T-cell (primary cell): ENCODE results near the gene UBE3A. TPM values are rescaled to one million over a fixed set of nuclear protein-coding genes. Genes with fewer than 3 reads are reported as not detected.

Experiments
- ATAC-seq, 4 experiments: fragments of 200-7000 bp in 3 of 4; fragments of 150-1000 bp in 1 of 4; cut with Tn5 transposase; replicated peaks in 1 of 4; 1 replicate in 3 of 4; 2 replicates in 1 of 4; pipeline ENCODE4 v1.10.0; 2021; ENCODE audit warnings: moderate library complexity in 3 of 4, mild to moderate bottlenecking in 2 of 4, moderate number of reproducible peaks in 1 of 4
- CTCF ChIA-PET, 2 donors: fragments of 300-600 bp; sonication (Branson Sonifier 250); formaldehyde crosslinking; loops; one replicate each; lab custom pipeline; 2022; ENCODE audit warnings: antibody characterized with exemption in 2 of 2; lab: Charles Lee
- POLR2A ChIA-PET, 2 donors: fragments of 300-600 bp; sonication (Branson Sonifier 250); formaldehyde crosslinking; loops; one replicate each; lab custom pipeline; 2022; ENCODE audit warnings: antibody characterized with exemption in 2 of 2; lab: Charles Lee
- DNase-seq, 35 experiments: peaks; one replicate each; pipeline versions ENCODE4 v3.0.0 to v3.0.0-alpha.2; 2013 to 2023
- H3K27ac ChIP-seq: one replicate; pipeline ENCODE4 v1.5.1; 2013; ENCODE audit warnings: low read length
- H3K27me3 ChIP-seq, 2 experiments: replicated peaks in 1 of 2; 1 replicate in 1 of 2; 2 replicates in 1 of 2; pipeline versions ENCODE4 v1.6.1 to v1.7.0; 2013; ENCODE audit warnings: low read length in 1 of 2, mixed read lengths in 1 of 2; ENCODE audit not compliant: control insufficient read depth in 2 of 2, insufficient read depth in 2 of 2; ENCODE audit errors: extremely low read depth in 1 of 2
- H3K36me3 ChIP-seq, 2 donors: 1 replicate in 1 of 2; 2 replicates in 1 of 2; pipeline versions ENCODE4 v1.6.1 to v1.7.0; 2013; ENCODE audit warnings: low read length in 1 of 2; ENCODE audit not compliant: control insufficient read depth in 2 of 2, insufficient read depth in 1 of 2; ENCODE audit errors: extremely low read depth in 1 of 2
- H3K4me1 ChIP-seq, 2 experiments: 1 replicate in 1 of 2; 2 replicates in 1 of 2; pipeline versions ENCODE4 v1.6.1 to v1.7.0; 2013; ENCODE audit warnings: low read length in 2 of 2, mixed read lengths in 1 of 2; ENCODE audit not compliant: insufficient read depth in 2 of 2, control insufficient read depth in 1 of 2; ENCODE audit errors: extremely low read depth in 1 of 2
- H3K4me3 ChIP-seq, 2 donors: 1 replicate in 1 of 2; 2 replicates in 1 of 2; pipeline versions ENCODE4 v1.5.1 to v1.7.0; 2013; ENCODE audit warnings: mild to moderate bottlenecking in 2 of 2, low read length in 1 of 2, moderate library complexity in 1 of 2; ENCODE audit not compliant: control insufficient read depth in 1 of 2; ENCODE audit errors: extremely low read depth in 1 of 2
- H3K9me3 ChIP-seq: 2 replicates; pipeline ENCODE4 v1.7.0; 2013
- H3K27ac Mint-ChIP-seq, 2 donors: one replicate each; pipeline ENCODE4 v1.8.0; 2020 to 2021; ENCODE audit warnings: mild to moderate bottlenecking in 2 of 2, mixed read lengths in 2 of 2
- H3K27me3 Mint-ChIP-seq, 2 donors: one replicate each; pipeline ENCODE4 v1.8.0; 2021 to 2022; ENCODE audit warnings: mixed read lengths in 2 of 2
- H3K36me3 Mint-ChIP-seq: one replicate; pipeline ENCODE4 v1.8.0; 2021; ENCODE audit warnings: mixed read lengths
- H3K4me1 Mint-ChIP-seq, 3 donors: one replicate each; pipeline ENCODE4 v1.8.0; 2020 to 2022; ENCODE audit warnings: mixed read lengths in 3 of 3, mild to moderate bottlenecking in 1 of 3
- H3K4me3 Mint-ChIP-seq, 3 donors: one replicate each; pipeline ENCODE4 v1.8.0; 2020 to 2022; ENCODE audit warnings: mild to moderate bottlenecking in 3 of 3, mixed read lengths in 3 of 3, moderate library complexity in 3 of 3
- H3K9me3 Mint-ChIP-seq, 3 donors: one replicate each; pipeline ENCODE4 v1.8.0; 2020 to 2022; ENCODE audit warnings: mixed read lengths in 3 of 3
- WGBS: methylation state at CpG from one replicate; pipeline ENCODE4 v1.1.5; 2013; ENCODE audit warnings: missing lambda C conversion rate; ENCODE audit not compliant: insufficient coverage; 5-methylcytosine and 5-hydroxymethylcytosine counted together
- total RNA-seq, 35 experiments: library from RNA in 6 of 35; stranded (reverse) in 6 of 35; fragments of 120-200 nt in 1 of 35; gene quantifications; one replicate each; pipeline versions ENCODE4 v1.2.1 to v1.2.4 and lab custom pipeline; 2013 to 2026

The UBE3A gene
- total RNA-seq, 5 donors from 2014 or later (not counting 1 experiment from before 2014, with no cell fraction given), result 115 to 119 (median 118) TPM

- CTCF ChIA-PET, result interaction anchor here in 1 of 2 donors (0.6 kb wide), 1 partner anchor 32 kb away, joined by 3 read pairs; no protein-coding TSS in a partner anchor
- Histone ChIP-seq H3K9me3 (no peaks in the 10 kb centered on the region), H3K4me3 (no peak overlapping the region), H3K27me3 (no peaks in the 10 kb centered on the region), H3K4me1 (peaks cover 15 to 33% of the 10 kb centered on the region in 2 experiments), H3K27ac (no peak overlapping the region), H3K36me3 (no peaks in the 10 kb centered on the region)
- peaks cover 7% of the 10 kb centered on the region for H3K36me3 Mint-ChIP-seq
- peaks cover 66 to 74% (median 67%) of the 10 kb centered on the region in 3 donors for H3K4me1 Mint-ChIP-seq
- H3K4me3 Mint-ChIP-seq, result peak overlapping the region in 2 of 3 donors; percentile 61 to 85
- no peak for ATAC-seq
- no peak overlapping the region for H3K27ac Mint-ChIP-seq
- no CpG with 5 or more reads among the region's 5 CpGs for WGBS
- H3K9me3 Mint-ChIP-seq, result no peaks in the 10 kb centered on the region
- no peaks in the 10 kb centered on the region for H3K27me3 Mint-ChIP-seq
- POLR2A ChIA-PET, result interaction anchor here in 1 of 2 donors (0.5 to 0.6 kb wide), 3 partner anchors 50 to 477 kb away, joined by 3 to 5 read pairs (median 4); no protein-coding TSS in a partner anchor
- DNase-seq, result no peak
Measured at GRCh38 chr15:25435474-25436243, 3.2 kb downstream of the UBE3A start.

- Mint-ChIP-seq H3K4me3 (peak overlapping the region in 1 of 3 donors; percentile 7), H3K9me3 (no peaks in the 10 kb centered on the region), H3K4me1 (peaks cover 83 to 86% (median 85%) of the 10 kb centered on the region in 3 donors), H3K27me3 (no peaks in the 10 kb centered on the region), H3K36me3 (peaks cover 11% of the 10 kb centered on the region), H3K27ac (no peak overlapping the region)
- POLR2A ChIA-PET, result no interaction called here
- no peaks in the 10 kb centered on the region for H3K27me3 ChIP-seq
- DNase-seq, result no peak
- no peak for ATAC-seq
- H3K4me1 ChIP-seq, result peaks cover 13 to 35% of the 10 kb centered on the region in 2 experiments
- no peak overlapping the region for H3K27ac ChIP-seq
- CTCF ChIA-PET, result interaction anchor here in 1 of 2 donors (0.7 kb wide), 2 partner anchors 17 to 22 kb away, joined by 3 to 4 read pairs; no protein-coding TSS in a partner anchor
- no peaks in the 10 kb centered on the region for H3K9me3 ChIP-seq
- H3K36me3 ChIP-seq, result no peaks in the 10 kb centered on the region
- 80% methylated on average over 10 of the region's 20 CpGs for WGBS
- H3K4me3 ChIP-seq, result no peak overlapping the region
Measured at GRCh38 chr15:25433118-25433865, 5.5 kb downstream of the UBE3A start.

- Mint-ChIP-seq H3K4me3 (no peak overlapping the region), H3K36me3 (peaks cover 15% of the 10 kb centered on the region), H3K27ac (no peak overlapping the region), H3K4me1 (peaks cover 86 to 89% (median 88%) of the 10 kb centered on the region in 3 donors), H3K27me3 (no peaks in the 10 kb centered on the region), H3K9me3 (no peaks in the 10 kb centered on the region)
- Histone ChIP-seq H3K27ac (no peak overlapping the region), H3K9me3 (no peaks in the 10 kb centered on the region), H3K4me3 (no peak overlapping the region), H3K27me3 (no peaks in the 10 kb centered on the region), H3K4me1 (peaks cover 9 to 29% of the 10 kb centered on the region in 2 experiments), H3K36me3 (no peaks in the 10 kb centered on the region)
- CTCF ChIA-PET, result interaction anchor here in 1 of 2 donors (0.6 kb wide), 1 partner anchor 73 kb away, joined by 3 read pairs; no protein-coding TSS in a partner anchor
- DNase-seq, result no peak
- ATAC-seq, result no peak
- POLR2A ChIA-PET, result interaction anchor here (0.5 to 1.0 kb wide), 3 partner anchors 13 to 476 kb away, joined by 3 to 6 read pairs (median 3); no protein-coding TSS in a partner anchor
- WGBS, result 100% methylated on average over 1 of the region's 3 CpGs
Measured at GRCh38 chr15:25431836-25432561, 6.8 kb downstream of the UBE3A start.

GRCh38 chr15:25427861-25428260, 11.0 kb downstream of the UBE3A start:
- Mint-ChIP-seq H3K27ac (no peak overlapping the region), H3K27me3 (no peaks in the 10 kb centered on the region), H3K4me3 (peak overlapping the region in 1 of 3 donors; percentile 28), H3K4me1 (peaks cover 84 to 87% (median 86%) of the 10 kb centered on the region in 3 donors), H3K9me3 (no peaks in the 10 kb centered on the region), H3K36me3 (peaks cover 22% of the 10 kb centered on the region)
- no peaks in the 10 kb centered on the region for H3K9me3 ChIP-seq
- ATAC-seq (no peak), DNase-seq (no peak)
- no peaks in the 10 kb centered on the region for H3K36me3 ChIP-seq
- H3K4me3 ChIP-seq, result no peak overlapping the region
- WGBS, result no CpG with 5 or more reads among the region's 2 CpGs
- H3K27me3 ChIP-seq, result no peaks in the 10 kb centered on the region
- ChIA-PET POLR2A (interaction anchor here (0.6 to 0.7 kb wide), 3 partner anchors 9 to 22 kb away, joined by 3 to 14 read pairs (median 4); no protein-coding TSS in a partner anchor), CTCF (interaction anchor here in 1 of 2 donors (0.7 kb wide), 1 partner anchor 35 kb away, joined by 5 read pairs; no protein-coding TSS in a partner anchor)
- peaks cover 10 to 14% of the 10 kb centered on the region in 2 experiments for H3K4me1 ChIP-seq
- no peak overlapping the region for H3K27ac ChIP-seq

- POLR2A ChIA-PET, result interaction anchor here (0.6 to 0.7 kb wide), 3 partner anchors 9 to 23 kb away, joined by 3 to 14 read pairs (median 4); no protein-coding TSS in a partner anchor
- Mint-ChIP-seq H3K27me3 (no peaks in the 10 kb centered on the region), H3K36me3 (peaks cover 23% of the 10 kb centered on the region), H3K4me3 (peak overlapping the region in 1 of 3 donors; percentile 28), H3K9me3 (peaks cover 0 to under 1% (median 0%) of the 10 kb centered on the region in 3 donors), H3K27ac (no peak overlapping the region), H3K4me1 (peaks cover 78 to 81% (median 80%) of the 10 kb centered on the region in 3 donors)
- H3K4me1 ChIP-seq, result peaks cover 10% of the 10 kb centered on the region in 2 experiments
- ATAC-seq (peak in 1 of 4 experiments; percentile 36), DNase-seq (no peak)
- H3K4me3 ChIP-seq, result no peak overlapping the region
- H3K27me3 ChIP-seq, result no peaks in the 10 kb centered on the region
- no peaks in the 10 kb centered on the region for H3K9me3 ChIP-seq
- CTCF ChIA-PET, result no interaction called here
- H3K36me3 ChIP-seq, result no peaks in the 10 kb centered on the region
- WGBS, result no CpG with 5 or more reads among the region's 3 CpGs
- no peak overlapping the region for H3K27ac ChIP-seq
Measured at GRCh38 chr15:25426896-25427610, 11.8 kb downstream of the UBE3A start.
